Psoas muscle (tissue), 8 donors: Measurements from ENCODE around the gene DNMT3B. TPM values are rescaled to one million over a fixed set of nuclear protein-coding genes. Genes with fewer than 3 reads are reported as not detected.
"Not testable (repeated sequence)": the region's sequence is repeated elsewhere in the genome, so short reads cannot be mapped to it uniquely, and the experiment has no call there.

Source experiments
- ATAC-seq, 4 donors: fragments of 200-7000 bp; cut with Tn5 transposase; one replicate each; pipeline ENCODE4 v1.9.1; 2020; ENCODE audit warnings: moderate library complexity in 3 of 4, mild to moderate bottlenecking in 2 of 4
- DNase-seq, 2 donors: peaks; one replicate each; pipeline ENCODE4 v3.0.0-alpha.2; 2020
- H3K27ac ChIP-seq: fragments of 200-600 bp; one replicate; pipeline ENCODE4 v1.8.0; 2022
- H3K27me3 ChIP-seq, 3 donors: fragments of 200-600 bp in 1 of 3; one replicate each; pipeline versions ENCODE4 v1.6.1 to v1.8.0; 2013 to 2022; ENCODE audit warnings: low read length in 2 of 3, mild to moderate bottlenecking in 2 of 3, moderate library complexity in 1 of 3; ENCODE audit not compliant: insufficient read depth in 3 of 3
- H3K36me3 ChIP-seq, 2 donors: fragments of 200-600 bp in 1 of 2; one replicate each; pipeline versions ENCODE4 v1.6.1 to v1.8.0; 2013 to 2022; ENCODE audit warnings: low read depth in 1 of 2, mild to moderate bottlenecking in 1 of 2, moderate library complexity in 1 of 2; ENCODE audit not compliant: insufficient read depth in 1 of 2
- H3K4me1 ChIP-seq: fragments of 200-600 bp; one replicate; pipeline ENCODE4 v1.8.0; 2022
- H3K4me3 ChIP-seq: fragments of 200-600 bp; one replicate; pipeline ENCODE4 v1.8.0; 2022; ENCODE audit warnings: mild to moderate bottlenecking
- H3K9me3 ChIP-seq: fragments of 200-600 bp; one replicate; pipeline ENCODE4 v1.8.0; 2022
- CTCF ChIP-seq: fragments of 200-600 bp; IDR thresholded peaks from one replicate; pipeline ENCODE4 v1.8.0; 2022; ENCODE audit warnings: antibody characterized with exemption
- WGBS, 3 donors: extraction: QIAGEN DNeasy Blood & Tissue Kit; methylation state at CpG; one replicate each; pipeline versions ENCODE4 v1.1.6 to v1.1.7; 2013; 5-methylcytosine and 5-hydroxymethylcytosine counted together
- intact Hi-C, 2 donors: fragments of 100-400 bp; cut with DNase I; formaldehyde crosslinking; loops; one replicate each; pipeline versions ENCODE4 v1.11.0 to v1.14.2; 2022
- polyA plus RNA-seq, 3 donors: library from polyadenylated mRNA; stranded (reverse); fragments of 200-250 nt; gene quantifications; one replicate each; pipeline ENCODE4 v1.2.3, GENCODE V29; 2013
- total RNA-seq, 4 donors: library from RNA; stranded (reverse); fragmentation: NEBNext Ultra II Directional in 2 of 4; extraction: Animal tissue kit (Norgen Biotek cat#: 25700) in 2 of 4; gene quantifications; one replicate each; pipeline versions ENCODE4 v1.2.1 to v1.2.4, GENCODE V29; 2021 to 2023
- donor health status: healthy with polysubstance abuse.
- donor health status: DM: no; HTN: no; CAD: no; lungs with moderate emphysema.
- donor health status: Bipolar disorder and iron deficiency.
- donor health status: healthy.
- donor health status: DM: yes; HTN: yes; CAD: no.
- donor health status: DM: no; HTN: no; CAD: no.
- donor health status: DM: no; HTN: no; CAD: no.
- donor health status: DM: yes; HTN: yes; CAD: no.

DNMT3B gene
- total and polyA plus RNA-seq, 7 donors: 0.08 to 0.64 (median 0.17) TPM

GRCh38 chr20:32762754-32763201 is 593 bp downstream of the DNMT3B start:
- ATAC-seq (peak in 2 of 4 donors; percentile 8 to 32), DNase-seq (no peak)
- H3K9me3 ChIP-seq: no peaks in the 10 kb centered on the region
- no peaks in the 10 kb centered on the region for H3K36me3 ChIP-seq
- peaks cover 8% of the 10 kb centered on the region for H3K4me1 ChIP-seq
- no peak for TF ChIP-seq CTCF
- H3K4me3 ChIP-seq: peak overlapping the region; percentile 80
- intact Hi-C loops: no loop called here
- WGBS, 3 donors: 1 to 2% (median 1%) methylated on average over 27 to 30 of the region's 30 CpGs
- H3K27me3 ChIP-seq: no peaks in the 10 kb centered on the region
- H3K27ac ChIP-seq: no peak overlapping the region

GRCh38 chr20:32763202-32764004 is 1.2 kb downstream of the DNMT3B start:
- intact Hi-C loops: no loop called here
- Histone ChIP-seq H3K27me3 (no peaks in the 10 kb centered on the region), H3K36me3 (no peaks in the 10 kb centered on the region), H3K4me1 (peaks cover 8% of the 10 kb centered on the region), H3K9me3 (no peaks in the 10 kb centered on the region), H3K4me3 (peak overlapping the region; percentile 80), H3K27ac (no peak overlapping the region)
- TF ChIP-seq CTCF: no peak
- DNase-seq (no peak), ATAC-seq (peak in 2 of 4 donors; percentile 31 to 34)
- 26 to 30% (median 28%) methylated on average over 36 to 40 of the region's 40 CpGs for WGBS, 3 donors

- intact Hi-C loops: no loop called here
These were observed 2.1 kb downstream of the DNMT3B start for GRCh38 chr20:32764005-32764960.

GRCh38 chr20:32765230-32765875 is 3.2 kb downstream of the DNMT3B start:
- H3K4me1 ChIP-seq, H3K27me3 ChIP-seq, ATAC-seq, DNase-seq, H3K36me3 ChIP-seq, H3K4me3 ChIP-seq, H3K9me3 ChIP-seq, intact Hi-C loops, H3K27ac ChIP-seq: not testable (repeated sequence)
- WGBS, 3 donors: 92 to 93% (median 92%) methylated on average over 16 to 17 of the region's 17 CpGs

More at GRCh38 chr20:32764005-32764960, 2.1 kb downstream of the DNMT3B start:
- TF ChIP-seq CTCF: no peak
- DNase-seq (no peak), ATAC-seq (no peak)
- Histone ChIP-seq H3K27ac (no peak overlapping the region), H3K36me3 (no peaks in the 10 kb centered on the region), H3K4me1 (peaks cover 8% of the 10 kb centered on the region), H3K9me3 (no peaks in the 10 kb centered on the region), H3K4me3 (no peak overlapping the region), H3K27me3 (no peaks in the 10 kb centered on the region)
- WGBS, 3 donors: 64 to 67% (median 65%) methylated on average over 15 to 17 of the region's 17 CpGs
